IMR-90 (cell line): ENCODE data around the gene GGACT. TPM values are rescaled to one million over a fixed set of nuclear protein-coding genes. Genes with fewer than 3 reads are reported as not detected.

Experiments
- ATAC-seq: fragments of 200-7000 bp; cut with Tn5 transposase; 2 replicates; pipeline ENCODE4 v1.9.1; 2020; ENCODE audit warnings: low read depth, mild to moderate bottlenecking, moderate library complexity
- BruUV-seq: library from RNA; stranded (reverse); fragments of 400-500 nt; replicated peaks from 2 replicates; lab custom pipeline; 2021; lab: Mats Ljungman, UMichigan
- CTCF ChIA-PET: fragments of 300-600 bp; formaldehyde crosslinking; extraction: SDS; loops from one replicate; lab custom pipeline; 2021; ENCODE audit warnings: antibody characterized with exemption; lab: Yijun Ruan, JAX
- POLR2A ChIA-PET: fragments of 300-600 bp; sonication (Branson Sonifier 250); formaldehyde crosslinking; loops from one replicate; lab custom pipeline; 2022; ENCODE audit warnings: antibody characterized with exemption; ENCODE audit not compliant: unreplicated experiment; lab: Charles Lee
- DNase-seq: peaks from one replicate; pipeline ENCODE4 v3.0.0; 2013
- H2AFZ ChIP-seq: replicated peaks from 2 replicates; pipeline ENCODE3; 2013; ENCODE audit warnings: low read length, mild to moderate bottlenecking; ENCODE audit not compliant: poor library complexity
- H2AK5ac ChIP-seq: 2 replicates; pipeline ENCODE4 v1.6.1; 2013; ENCODE audit warnings: low read depth, low read length, inconsistent platforms
- H2AK9ac ChIP-seq: replicated peaks from 2 replicates; pipeline ENCODE3; 2013; ENCODE audit warnings: mild to moderate bottlenecking, low read depth, low read length, moderate library complexity; ENCODE audit not compliant: poor library complexity
- H2BK120ac ChIP-seq: 2 replicates; pipeline ENCODE4 v1.6.1; 2013; ENCODE audit warnings: low read depth, low read length, inconsistent platforms
- H2BK15ac ChIP-seq: 3 replicates; pipeline ENCODE4 v1.6.1; 2013; ENCODE audit warnings: low read depth, low read length, inconsistent platforms
- H2BK20ac ChIP-seq: 2 replicates; pipeline ENCODE4 v1.6.1; 2013; ENCODE audit warnings: low read depth, mild to moderate bottlenecking, inconsistent platforms, low read length, moderate library complexity
- H2BK5ac ChIP-seq: 2 replicates; pipeline ENCODE4 v1.6.1; 2013; ENCODE audit warnings: mild to moderate bottlenecking, low read depth, low read length, inconsistent platforms; ENCODE audit not compliant: poor library complexity, severe bottlenecking
- H3K14ac ChIP-seq: replicated peaks from 2 replicates; pipeline ENCODE4 v1.6.1; 2013; ENCODE audit warnings: low read depth, low read length, inconsistent platforms
- H3K18ac ChIP-seq: 2 replicates; pipeline ENCODE4 v1.6.1; 2013; ENCODE audit warnings: low read depth, low read length, control low read depth
- H3K23ac ChIP-seq: 2 replicates; pipeline ENCODE4 v1.6.1; 2013; ENCODE audit warnings: low read depth, low read length, inconsistent platforms
- H3K27ac ChIP-seq: 2 replicates; pipeline ENCODE4 v1.5.1; 2013; ENCODE audit warnings: mild to moderate bottlenecking, control low read depth, low read length; ENCODE audit not compliant: insufficient read depth
- H3K27me3 ChIP-seq: 2 replicates; pipeline ENCODE4 v1.6.1; 2013; ENCODE audit warnings: low read length; ENCODE audit not compliant: control insufficient read depth, insufficient read depth
- H3K36me3 ChIP-seq: 2 replicates; pipeline ENCODE4 v1.6.1; 2013; ENCODE audit warnings: low read length, mixed read lengths; ENCODE audit not compliant: control insufficient read depth, insufficient read depth
- H3K4ac ChIP-seq: 2 replicates; pipeline ENCODE4 v1.6.1; 2013; ENCODE audit warnings: low read depth, low read length, inconsistent platforms
- H3K4me1 ChIP-seq: 2 replicates; pipeline ENCODE4 v1.6.1; 2013; ENCODE audit warnings: low read length, mixed read lengths; ENCODE audit not compliant: control insufficient read depth, insufficient read depth
- H3K4me2 ChIP-seq: 2 replicates; pipeline ENCODE4 v1.6.1; 2013; ENCODE audit warnings: low read depth, mild to moderate bottlenecking, control low read depth, low read length, moderate library complexity
- H3K4me3 ChIP-seq: 2 replicates; pipeline ENCODE4 v1.5.1; 2013; ENCODE audit warnings: low read depth, mild to moderate bottlenecking, control low read depth, low read length, moderate library complexity; ENCODE audit not compliant: insufficient read depth
- H3K56ac ChIP-seq: 2 replicates; pipeline ENCODE4 v1.6.1; 2013; ENCODE audit warnings: low read length, inconsistent platforms; ENCODE audit not compliant: insufficient read depth; ENCODE audit errors: extremely low read depth
- H3K79me1 ChIP-seq, 2 experiments: 2 replicates each; pipeline ENCODE4 v1.6.1; 2013; ENCODE audit warnings: low read length in 2 of 2, inconsistent platforms in 1 of 2, low read depth in 1 of 2
- H3K9ac ChIP-seq: 2 replicates; pipeline ENCODE4 v1.6.1; 2013; ENCODE audit warnings: low read depth, low read length, control low read depth
- H3K9me1 ChIP-seq: 2 replicates; pipeline ENCODE4 v1.6.1; 2013; ENCODE audit warnings: low read length, inconsistent platforms; ENCODE audit not compliant: insufficient read depth
- H3K9me3 ChIP-seq: 2 replicates; pipeline ENCODE4 v1.6.1; 2013; ENCODE audit warnings: low read length; ENCODE audit not compliant: control insufficient read depth, insufficient read depth
- H4K20me1 ChIP-seq: 2 replicates; pipeline ENCODE4 v1.6.1; 2013; ENCODE audit warnings: low read length, inconsistent platforms; ENCODE audit not compliant: insufficient read depth
- H4K5ac ChIP-seq: 2 replicates; pipeline ENCODE4 v1.6.1; 2013; ENCODE audit warnings: mild to moderate bottlenecking, low read depth, low read length, control low read depth
- H4K8ac ChIP-seq, 2 experiments: 2 replicates each; pipeline ENCODE4 v1.6.1; 2013; ENCODE audit warnings: low read depth in 2 of 2, low read length in 2 of 2, control low read depth in 1 of 2, inconsistent platforms in 1 of 2
- H4K91ac ChIP-seq: 2 replicates; pipeline ENCODE4 v1.6.1; 2013; ENCODE audit warnings: low read depth, low read length, inconsistent platforms; ENCODE audit not compliant: insufficient read depth
- BHLHE40 ChIP-seq: fragments of 150-350 bp; IDR thresholded peaks from 2 replicates; pipeline ENCODE4 v1.6.1; 2016; ENCODE audit warnings: mild to moderate bottlenecking, low read depth, low read length
- CEBPB ChIP-seq: IDR thresholded peaks from 2 replicates; pipeline ENCODE4 v1.6.1; 2012; ENCODE audit warnings: low read depth, low read length, improper control_type of control experiment
- CHD1 ChIP-seq: IDR thresholded peaks from 2 replicates; pipeline ENCODE4 v1.6.1; 2012; ENCODE audit warnings: low read depth, low read length, improper control_type of control experiment
- ELK1 ChIP-seq: fragments of 150-350 bp; IDR thresholded peaks from 2 replicates; pipeline ENCODE4 v1.6.1; 2016; ENCODE audit warnings: low read depth, mild to moderate bottlenecking, low read length, moderate library complexity, borderline replicate concordance
- FOS ChIP-seq: fragments of 150-350 bp; IDR thresholded peaks from 2 replicates; pipeline ENCODE4 v1.6.1; 2016; ENCODE audit warnings: low read depth, low read length
- MAFK ChIP-seq: IDR thresholded peaks from 2 replicates; pipeline ENCODE4 v1.6.1; 2012; ENCODE audit warnings: low read depth, low read length, improper control_type of control experiment
- MAZ ChIP-seq: IDR thresholded peaks from 2 replicates; pipeline ENCODE4 v1.6.1; 2012; ENCODE audit warnings: low read depth, mild to moderate bottlenecking, low read length, improper control_type of control experiment, moderate library complexity, borderline replicate concordance
- MXI1 ChIP-seq: IDR thresholded peaks from 2 replicates; pipeline ENCODE4 v1.6.1; 2012; ENCODE audit warnings: low read depth, mild to moderate bottlenecking, low read length, moderate library complexity, borderline replicate concordance
- RAD21 ChIP-seq: IDR thresholded peaks from 2 replicates; pipeline ENCODE4 v1.6.1; 2012; ENCODE audit warnings: low read length, improper control_type of control experiment
- RCOR1 ChIP-seq: IDR thresholded peaks from 2 replicates; pipeline ENCODE4 v1.6.1; 2012; ENCODE audit warnings: mild to moderate bottlenecking, low read length, improper control_type of control experiment; ENCODE audit not compliant: insufficient replicate concordance
- RFX5 ChIP-seq: IDR thresholded peaks from 2 replicates; pipeline ENCODE4 v1.8.0; 2012; ENCODE audit warnings: low read depth, mild to moderate bottlenecking, low read length, moderate library complexity
- SMC3 ChIP-seq: fragments of 150-350 bp; IDR thresholded peaks from 2 replicates; pipeline ENCODE4 v1.6.1; 2016; ENCODE audit warnings: low read depth, mild to moderate bottlenecking, antibody characterized with exemption, low read length, moderate library complexity
- USF2 ChIP-seq: fragments of 150-350 bp; IDR thresholded peaks from 2 replicates; pipeline ENCODE4 v1.6.1; 2017; ENCODE audit warnings: mild to moderate bottlenecking, antibody characterized with exemption, low read length, low read depth
- WGBS, 2 experiments: methylation state at CpG; one replicate each; pipeline versions ENCODE4 v1.1.5 to v1.1.7; 2013; ENCODE audit warnings: missing lambda C conversion rate in 2 of 2; ENCODE audit not compliant: insufficient read length in 1 of 2; ENCODE audit errors: extremely low coverage in 2 of 2; 5-methylcytosine and 5-hydroxymethylcytosine counted together
- dilution Hi-C: fragments of 300-500 bp; cut with HindIII; formaldehyde crosslinking; loops from one replicate; pipeline ENCODE4 v1.14.3; 2018; ENCODE audit warnings: low sequenced_read_pairs; ENCODE audit not compliant: unreplicated experiment
- in situ Hi-C: fragments of 300-500 bp; cut with MboI; formaldehyde crosslinking; loops from 3 replicates; pipeline ENCODE4 v1.14.3; 2019; ENCODE audit warnings: low sequenced_read_pairs, inconsistent platforms, mixed read lengths
- intact Hi-C: fragments of 100-400 bp; cut with micrococcal nuclease; formaldehyde crosslinking; loops from 2 replicates; pipeline ENCODE4 v1.10.0; 2022
- polyA plus RNA-seq, 3 experiments: library from polyadenylated mRNA; depleted of rRNA; stranded (reverse); fragments of >200 nt; gene quantifications; 2 replicates each; pipeline ENCODE4 v1.2.3, GENCODE V29; 2012; ENCODE audit warnings: low replicate concordance in 1 of 3
- total RNA-seq: library from RNA; depleted of rRNA; stranded (reverse); fragments of >200 nt; gene quantifications from 2 replicates; pipeline ENCODE4 v1.2.3, GENCODE V29; 2012

Gene GGACT
- total and polyA plus RNA-seq, 2 of the 4 experiments (the other 2 are of a cell fraction): 2.0 to 2.6 TPM

GRCh38 chr13:100604918-100605710, 16.5 kb upstream of the GGACT start:
- H2AK5ac ChIP-seq: no peak overlapping the region
- no peaks in the 10 kb centered on the region for H3K27me3 ChIP-seq
- H4K20me1 ChIP-seq: no peaks in the 10 kb centered on the region
- H2BK120ac ChIP-seq: no peak overlapping the region
- no peak overlapping the region for H3K4ac ChIP-seq
- no peaks in the 10 kb centered on the region for H3K79me1 ChIP-seq
- H4K8ac ChIP-seq: no peak overlapping the region
- TF ChIP-seq BHLHE40 (no peak), MAZ (no peak), FOS (no peak), RAD21 (no peak), RFX5 (no peak), CEBPB (no peak), MXI1 (no peak), ELK1 (no peak), SMC3 (no peak), MAFK (no peak), RCOR1 (no peak), CHD1 (no peak), USF2 (no peak)
- no CpG with 5 or more reads among the region's 5 CpGs for WGBS, 2 experiments
- H3K4me3 ChIP-seq: no peak overlapping the region
- dilution Hi-C loops (no loop called here), in situ Hi-C loops (no loop called here), intact Hi-C loops (no loop called here)
- H3K9ac ChIP-seq: no peak overlapping the region
- POLR2A ChIA-PET: no interaction called here
- no peak overlapping the region for H3K4me2 ChIP-seq
- H4K91ac ChIP-seq: no peak overlapping the region
- H3K18ac ChIP-seq: no peak overlapping the region
- H3K27ac ChIP-seq: no peak overlapping the region
- no peak overlapping the region for H3K56ac ChIP-seq
- H2BK20ac ChIP-seq: no peak overlapping the region
- no peak for DNase-seq
- BruUV-seq: no TSS peak
- ATAC-seq: no peak
- CTCF ChIA-PET: no interaction called here
- no peak overlapping the region for H2AK9ac ChIP-seq
- H2AFZ ChIP-seq: no peak overlapping the region
- no peaks in the 10 kb centered on the region for H3K9me1 ChIP-seq
- H2BK5ac ChIP-seq: no peak overlapping the region
- H3K9me3 ChIP-seq: no peaks in the 10 kb centered on the region
- H3K14ac ChIP-seq: no peak overlapping the region
- no peak overlapping the region for H4K5ac ChIP-seq
- no peak overlapping the region for H2BK15ac ChIP-seq
- no peaks in the 10 kb centered on the region for H3K4me1 ChIP-seq
- H3K36me3 ChIP-seq: peaks cover 8% of the 10 kb centered on the region; the same call in 1 of the 2 replicates
- H3K23ac ChIP-seq: no peak overlapping the region
